BE2C (cell line): ENCODE measurements around the gene ALLC.

ENCODE experiments used
- DNase-seq: peaks from one replicate; pipeline ENCODE4 v3.0.0-alpha.2; 2020
- H3K27me3 ChIP-seq: fragments of 250-450 bp; sonication (Bioruptor Pico); 2 replicates; pipeline ENCODE4 v1.5.1; 2020; ENCODE audit warnings: mild to moderate bottlenecking
- H3K36me3 ChIP-seq: fragments of 250-450 bp; sonication (Bioruptor Pico); 2 replicates; pipeline ENCODE4 v1.5.1; 2020; ENCODE audit warnings: mild to moderate bottlenecking
- H3K4me1 ChIP-seq: fragments of 250-450 bp; sonication (Bioruptor Pico); 2 replicates; pipeline ENCODE4 v1.5.1; 2020
- H3K4me3 ChIP-seq: 2 replicates; pipeline ENCODE4 v1.5.1; 2011; ENCODE audit warnings: low read depth, low read length
- H3K9me3 ChIP-seq: fragments of 250-450 bp; sonication (Bioruptor Pico); 2 replicates; pipeline ENCODE4 v1.5.1; 2020
- CTCF ChIP-seq: IDR thresholded peaks from 2 replicates; pipeline ENCODE4 v1.5.1; 2012; ENCODE audit warnings: mild to moderate bottlenecking, low read depth, low read length

Gene ALLC

GRCh38 chr2:3683748-3684454 lies 25.9 kb downstream of the ALLC start:
- no peaks in the 10 kb centered on the region; the same call in 1 of the 2 replicates for H3K9me3 ChIP-seq
- H3K27me3 ChIP-seq, result no peaks in the 10 kb centered on the region
- TF ChIP-seq CTCF, result no peak
- DNase-seq, result no peak
- no peak overlapping the region for H3K4me3 ChIP-seq
- H3K4me1 ChIP-seq, result no peaks in the 10 kb centered on the region; the same call in 1 of the 2 replicates
- H3K36me3 ChIP-seq, result no peaks in the 10 kb centered on the region

GRCh38 chr2:3689998-3690748 lies 32.2 kb downstream of the ALLC start:
- Histone ChIP-seq H3K27me3 (no peaks in the 10 kb centered on the region), H3K36me3 (no peaks in the 10 kb centered on the region), H3K9me3 (no peaks in the 10 kb centered on the region; the same call in 1 of the 2 replicates), H3K4me3 (no peak overlapping the region), H3K4me1 (no peaks in the 10 kb centered on the region)
- no peak for DNase-seq
- TF ChIP-seq CTCF, result no peak

- no peak overlapping the region for H3K4me3 ChIP-seq
- H3K4me1 ChIP-seq, result no peaks in the 10 kb centered on the region
- H3K27me3 ChIP-seq, result no peaks in the 10 kb centered on the region; the same call in 1 of the 2 replicates
- peak; percentile 67 for TF ChIP-seq CTCF
- no peaks in the 10 kb centered on the region for H3K36me3 ChIP-seq
- no peak for DNase-seq
- H3K9me3 ChIP-seq, result no peaks in the 10 kb centered on the region; the same call in 1 of the 2 replicates
Measured at GRCh38 chr2:3692375-3692774, 34.4 kb downstream of the ALLC start.

GRCh38 chr2:3696545-3696944 lies 38.5 kb downstream of the ALLC start:
- H3K4me3 ChIP-seq, result no peak overlapping the region
- H3K27me3 ChIP-seq, result no peaks in the 10 kb centered on the region; the same call in 1 of the 2 replicates
- no peaks in the 10 kb centered on the region; the same call in 1 of the 2 replicates for H3K9me3 ChIP-seq
- DNase-seq, result no peak
- no peak for TF ChIP-seq CTCF
- H3K36me3 ChIP-seq, result no peaks in the 10 kb centered on the region
- no peaks in the 10 kb centered on the region for H3K4me1 ChIP-seq

- no peaks in the 10 kb centered on the region; the same call in 1 of the 2 replicates for H3K27me3 ChIP-seq
- no peak for TF ChIP-seq CTCF
- H3K4me3 ChIP-seq, result no peak overlapping the region
- no peak for DNase-seq
- no peaks in the 10 kb centered on the region for H3K9me3 ChIP-seq
- no peaks in the 10 kb centered on the region; the same call in 1 of the 2 replicates for H3K4me1 ChIP-seq
- no peaks in the 10 kb centered on the region for H3K36me3 ChIP-seq
Measured at GRCh38 chr2:3701071-3701470, 43.1 kb downstream of the ALLC start.
